ENCODE data around the gene CCDC157.

GRCh38 chr22:30404307-30404706 is 47.5 kb downstream of the CCDC157 start:
- no peak for TF ChIP-seq CTCF (IDR thresholded peaks at IDR 0.05)
- no peak for TF ChIP-seq POLR2A (IDR thresholded peaks at IDR 0.05)
